H1 (cell line): ENCODE results near the gene NKAIN2. TPM values are rescaled to one million over a fixed set of nuclear protein-coding genes. Genes with fewer than 3 reads are reported as not detected.

Experiments used
- CTCF ChIA-PET: fragments of 300-600 bp; sonication (Branson Sonifier 250); formaldehyde crosslinking; loops from one replicate; lab custom pipeline; 2021; ENCODE audit not compliant: partially characterized antibody; lab: Charles Lee
- POLR2A ChIA-PET: fragments of 300-600 bp; sonication (Branson Sonifier 250); formaldehyde crosslinking; loops from one replicate; lab custom pipeline; 2021; ENCODE audit warnings: inconsistent platforms; ENCODE audit not compliant: partially characterized antibody; lab: Charles Lee
- DNase-seq, 2 experiments: peaks; one replicate each; pipeline versions ENCODE4 v3.0.0 to v3.0.0-alpha.2; 2010 to 2022; ENCODE audit warnings: low spot score in 2 of 2, low read depth in 1 of 2, mixed read lengths in 1 of 2
- FAIRE-seq: peaks from 2 replicates; lab custom pipeline; 2011; peaks lifted over from hg19 to GRCh38; lab: Jason Lieb, UNC
- H2AFZ ChIP-seq: 2 replicates; pipeline ENCODE4 v1.8.1; 2012; ENCODE audit warnings: low read length, inconsistent platforms
- H2AK5ac ChIP-seq: 2 replicates; pipeline ENCODE4 v1.6.1; 2013; ENCODE audit warnings: low read depth, low read length
- H2BK120ac ChIP-seq: replicated peaks from 2 replicates; pipeline ENCODE3; 2013; ENCODE audit warnings: low read depth, low read length, inconsistent platforms
- H2BK12ac ChIP-seq: 2 replicates; pipeline ENCODE4 v1.6.1; 2013; ENCODE audit warnings: low read depth, low read length
- H2BK15ac ChIP-seq: 2 replicates; pipeline ENCODE4 v1.6.1; 2013; ENCODE audit warnings: low read length
- H2BK20ac ChIP-seq: 2 replicates; pipeline ENCODE4 v1.6.1; 2013; ENCODE audit warnings: low read length
- H2BK5ac ChIP-seq: 2 replicates; pipeline ENCODE4 v1.6.1; 2013; ENCODE audit warnings: low read depth, low read length
- H3K14ac ChIP-seq: 2 replicates; pipeline ENCODE4 v1.6.1; 2013; ENCODE audit warnings: inconsistent platforms; ENCODE audit not compliant: insufficient read length
- H3K18ac ChIP-seq: 2 replicates; pipeline ENCODE4 v1.6.1; 2013; ENCODE audit warnings: low read length; ENCODE audit errors: extremely low read depth
- H3K23ac ChIP-seq: 2 replicates; pipeline ENCODE4 v1.6.1; 2013; ENCODE audit warnings: inconsistent platforms; ENCODE audit not compliant: insufficient read length
- H3K23me2 ChIP-seq: 2 replicates; pipeline ENCODE4 v1.6.1; 2013; ENCODE audit warnings: low read depth, low read length
- H3K27ac ChIP-seq: 2 replicates; pipeline ENCODE4 v1.6.1; 2011; ENCODE audit warnings: low read depth, low read length, inconsistent platforms
- H3K27me3 ChIP-seq, 4 experiments: replicated peaks in 1 of 4; 1 replicate in 1 of 4; 2 replicates in 3 of 4; pipeline versions ENCODE4 v1.6.1 to v1.8.1; 2011 to 2013; ENCODE audit warnings: low read length in 3 of 4, mild to moderate bottlenecking in 3 of 4, inconsistent platforms in 2 of 4, mixed read lengths in 2 of 4, moderate library complexity in 1 of 4; ENCODE audit not compliant: control insufficient read depth in 3 of 4, insufficient read depth in 3 of 4; ENCODE audit errors: extremely low read depth in 1 of 4
- H3K36me3 ChIP-seq, 4 experiments: 2 replicates each; pipeline versions ENCODE4 v1.6.1 to v1.8.1; 2011 to 2013; ENCODE audit warnings: mild to moderate bottlenecking in 4 of 4, low read length in 3 of 4, moderate library complexity in 2 of 4, control low read depth in 1 of 4, inconsistent platforms in 1 of 4; ENCODE audit not compliant: insufficient read depth in 4 of 4, control insufficient read depth in 2 of 4
- H3K4ac ChIP-seq: replicated peaks from 2 replicates; pipeline ENCODE3; 2013; ENCODE audit warnings: low read length, low read depth, mixed read lengths, inconsistent platforms; ENCODE audit not compliant: insufficient read length
- H3K4me1 ChIP-seq, 4 experiments: replicated peaks in 1 of 4; 1 replicate in 1 of 4; 2 replicates in 3 of 4; pipeline versions ENCODE4 v1.6.1 to v1.8.1; 2011 to 2013; ENCODE audit warnings: low read length in 3 of 4, inconsistent platforms in 2 of 4, mixed read lengths in 1 of 4; ENCODE audit not compliant: insufficient read depth in 4 of 4, control insufficient read depth in 3 of 4
- H3K4me2 ChIP-seq, 2 experiments: 2 replicates each; pipeline versions ENCODE4 v1.6.1 to v1.8.1; 2011 to 2013; ENCODE audit warnings: low read depth in 2 of 2, low read length in 2 of 2, control low read depth in 1 of 2, inconsistent platforms in 1 of 2, mild to moderate bottlenecking in 1 of 2; ENCODE audit not compliant: insufficient read depth in 1 of 2
- H3K4me3 ChIP-seq, 4 experiments: fragments of 200-600, 300-600 bp in 1 of 4; sonication (generic), shearing (Covaris generic), sonication (Bioruptor Twin) in 1 of 4; 2 replicates each; pipeline versions ENCODE4 v1.5.1 to v1.8.1; 2011 to 2016; ENCODE audit warnings: low read length in 4 of 4, low read depth in 3 of 4, control low read depth in 2 of 4, inconsistent platforms in 2 of 4, mild to moderate bottlenecking in 2 of 4, mixed read lengths in 1 of 4, moderate library complexity in 1 of 4; ENCODE audit not compliant: insufficient read depth in 2 of 4; ENCODE audit errors: extremely low read depth in 1 of 4
- H3K56ac ChIP-seq: replicated peaks from 2 replicates; pipeline ENCODE3; 2013; ENCODE audit warnings: low read depth, mild to moderate bottlenecking, mixed read lengths, low read length, inconsistent platforms; ENCODE audit not compliant: insufficient read length
- H3K79me1 ChIP-seq: 2 replicates; pipeline ENCODE4 v1.6.1; 2013; ENCODE audit warnings: low read depth, low read length, control low read depth
- H3K79me2 ChIP-seq, 2 experiments: 2 replicates each; pipeline versions ENCODE4 v1.6.1 to v1.8.1; 2012 to 2013; ENCODE audit warnings: low read length in 2 of 2, mild to moderate bottlenecking in 2 of 2, inconsistent platforms in 1 of 2; ENCODE audit not compliant: insufficient read depth in 2 of 2, control insufficient read depth in 1 of 2
- H3K9ac ChIP-seq, 4 experiments: replicated peaks in 1 of 4; 1 replicate in 1 of 4; 2 replicates in 3 of 4; pipeline versions ENCODE4 v1.6.1 to v1.8.1; 2011 to 2013; ENCODE audit warnings: low read depth in 3 of 4, low read length in 3 of 4, control low read depth in 2 of 4, mild to moderate bottlenecking in 2 of 4, moderate library complexity in 2 of 4, inconsistent platforms in 1 of 4; ENCODE audit errors: extremely low read depth in 1 of 4
- H3K9me3 ChIP-seq, 2 experiments: 2 replicates each; pipeline versions ENCODE4 v1.6.1 to v1.8.1; 2012 to 2013; ENCODE audit warnings: mild to moderate bottlenecking in 2 of 2, moderate library complexity in 2 of 2, control low read depth in 1 of 2, inconsistent platforms in 1 of 2, low read depth in 1 of 2, low read length in 1 of 2, mixed read lengths in 1 of 2; ENCODE audit not compliant: insufficient read depth in 2 of 2
- H4K20me1 ChIP-seq, 2 experiments: replicated peaks in 1 of 2; 2 replicates each; pipeline versions ENCODE3 to v1.8.1; 2011 to 2013; ENCODE audit warnings: inconsistent platforms in 2 of 2, low read length in 2 of 2, mild to moderate bottlenecking in 1 of 2; ENCODE audit not compliant: insufficient read depth in 2 of 2, control insufficient read depth in 1 of 2
- H4K5ac ChIP-seq: 2 replicates; pipeline ENCODE4 v1.6.1; 2013; ENCODE audit warnings: low read length, low read depth, mixed read lengths, inconsistent platforms; ENCODE audit not compliant: insufficient read length
- H4K8ac ChIP-seq: 2 replicates; pipeline ENCODE4 v1.8.0; 2013; ENCODE audit warnings: mild to moderate bottlenecking, moderate library complexity, low read length, inconsistent platforms; ENCODE audit not compliant: insufficient read depth; ENCODE audit errors: extremely low read depth
- H4K91ac ChIP-seq: replicated peaks from 2 replicates; pipeline ENCODE3; 2013; ENCODE audit warnings: low read length, mixed read lengths, inconsistent platforms; ENCODE audit not compliant: insufficient read length
- BACH1 ChIP-seq: IDR thresholded peaks from 2 replicates; pipeline ENCODE4 v1.6.1; 2012; ENCODE audit warnings: low read length, improper control_type of control experiment
- CHD1 ChIP-seq: IDR thresholded peaks from 2 replicates; pipeline ENCODE4 v1.6.1; 2012; ENCODE audit warnings: low read depth, low read length, improper control_type of control experiment
- EP300 ChIP-seq, 2 experiments: IDR thresholded peaks; 1 replicate in 1 of 2; 2 replicates in 1 of 2; pipeline ENCODE4 v1.6.1; 2011 to 2012; ENCODE audit warnings: low read depth in 2 of 2, low read length in 2 of 2, mild to moderate bottlenecking in 2 of 2, borderline replicate concordance in 1 of 2, inconsistent platforms in 1 of 2, moderate library complexity in 1 of 2
- POLR2A ChIP-seq, 2 experiments: IDR thresholded peaks; 1 replicate in 1 of 2; 2 replicates in 1 of 2; pipeline ENCODE4 v1.6.1; 2011; ENCODE audit warnings: low read depth in 2 of 2, low read length in 2 of 2, mild to moderate bottlenecking in 2 of 2; ENCODE audit errors: control extremely low read depth in 1 of 2
- RAD21 ChIP-seq, 2 experiments: IDR thresholded peaks in 1 of 2; conservative IDR thresholded peaks in 1 of 2; 2 replicates each; pipeline ENCODE4 v1.6.1; 2011; ENCODE audit warnings: low read depth in 2 of 2, low read length in 2 of 2, improper control_type of control experiment in 1 of 2, inconsistent platforms in 1 of 2, mild to moderate bottlenecking in 1 of 2, moderate library complexity in 1 of 2
- RXRA ChIP-seq: IDR thresholded peaks from 2 replicates; pipeline ENCODE4 v1.6.1; 2011; ENCODE audit warnings: low read depth, mild to moderate bottlenecking, low read length, moderate library complexity; ENCODE audit not compliant: insufficient read depth
- SIX5 ChIP-seq: IDR thresholded peaks from 2 replicates; pipeline ENCODE4 v1.6.1; 2011; ENCODE audit warnings: mild to moderate bottlenecking, low read depth, low read length
- TBP ChIP-seq: IDR thresholded peaks from 2 replicates; pipeline ENCODE4 v1.6.1; 2011; ENCODE audit warnings: low read depth, low read length, improper control_type of control experiment
- USF2 ChIP-seq: IDR thresholded peaks from 2 replicates; pipeline ENCODE4 v1.6.1; 2011; ENCODE audit warnings: low read length, improper control_type of control experiment
- WGBS, 2 experiments: shearing (Covaris generic) in 1 of 2; methylation state at CpG; one replicate each; pipeline versions ENCODE4 v1.1.6 to v1.1.7; 2013 to 2015; ENCODE audit warnings: low lambda C conversion rate in 2 of 2, mixed read lengths in 2 of 2, inconsistent platforms in 1 of 2, low coverage in 1 of 2, missing lambda C conversion rate in 1 of 2; ENCODE audit not compliant: insufficient replicate concordance in 2 of 2, insufficient coverage in 1 of 2, insufficient read length in 1 of 2; ENCODE audit errors: extremely low coverage in 1 of 2, missing lambda C conversion rate in 1 of 2; 5-methylcytosine and 5-hydroxymethylcytosine counted together
- polyA plus RNA-seq, 7 experiments: library from polyadenylated mRNA; depleted of rRNA in 3 of 7; stranded (reverse) in 5 of 7; unstranded in 2 of 7; fragments of >200 nt in 5 of 7; fragments of 200-250 nt in 2 of 7; gene quantifications; 1 replicate in 5 of 7; 2 replicates in 1 of 7; 4 replicates in 1 of 7; pipeline versions ENCODE4 v1.2.1 to v1.2.3, GENCODE V29; 2011 to 2013; ENCODE audit warnings: missing spikeins in 2 of 7, mixed read lengths in 2 of 7
- total RNA-seq: library from RNA; stranded (reverse); fragmentation: NEBNext Ultra II Directional; extraction: Animal tissue kit (Norgen Biotek cat#: 25700); gene quantifications from 2 replicates; pipeline ENCODE4 v1.2.1, GENCODE V29; 2021

The NKAIN2 gene
- total and polyA plus RNA-seq, 2 of the 8 experiments (the other 6 are each of a cell fraction or from before 2014, with no cell fraction given) = 0.20 to 0.34 TPM

GRCh38 chr6:124684621-124685020, 881.0 kb downstream of the NKAIN2 start:
- Histone ChIP-seq H2BK12ac (no peak overlapping the region), H3K4ac (no peak overlapping the region), H3K23ac (no peak overlapping the region), H3K14ac (no peak overlapping the region), H3K56ac (no peak overlapping the region), H2AFZ (no peak overlapping the region), H3K27me3 (no peaks in the 10 kb centered on the region; a peak in 1 of 7 replicates), H2BK15ac (no peak overlapping the region), H4K20me1 (no peaks in the 10 kb centered on the region), H3K9me3 (no peaks in the 10 kb centered on the region; a peak in 1 of 4 replicates), H3K4me2 (no peak overlapping the region), H4K5ac (no peak overlapping the region), H3K79me2 (no peaks in the 10 kb centered on the region), H3K23me2 (no peaks in the 10 kb centered on the region), H3K4me1 (peaks cover 0 to 7% (median 0%) of the 10 kb centered on the region in 4 experiments; a peak in 1 of 7 replicates), H3K27ac (no peak overlapping the region), H4K91ac (no peak overlapping the region), H4K8ac (no peak overlapping the region), H3K9ac (no peak overlapping the region), H2BK120ac (no peak overlapping the region), H2BK20ac (no peak overlapping the region), H2BK5ac (no peak overlapping the region), H3K4me3 (no peak overlapping the region), H2AK5ac (no peak overlapping the region), H3K79me1 (no peaks in the 10 kb centered on the region), H3K36me3 (no peaks in the 10 kb centered on the region), H3K18ac (no peak overlapping the region)
- FAIRE-seq (no peak), DNase-seq (no peak)
- WGBS, 2 experiments = 84% methylated on average over 2 of the region's 2 CpGs; no CpG with 5 or more reads in 1 of the 2 experiments
- ChIA-PET POLR2A (no interaction called here), CTCF (interaction anchor here (0.5 kb wide), 1 partner anchor 279 kb away, joined by 3 read pairs; no protein-coding TSS in a partner anchor)
- TF ChIP-seq EP300 (IDR thresholded peaks at IDR 0.05; ENCODE audit: borderline replicate concordance in 1 of 2, low read depth in 2 of 2, low read length in 2 of 2) (no peak), USF2 (no peak), RXRA (no peak), TBP (no peak), RAD21 (IDR thresholded peaks at IDR 0.05 in 1 of 2, conservative IDR thresholded peaks at IDR 0.05 in 1 of 2; ENCODE audit: low read depth in 2 of 2, low read length in 2 of 2) (no peak), BACH1 (no peak), SIX5 (no peak), CHD1 (no peak), POLR2A (IDR thresholded peaks at IDR 0.05; ENCODE audit: control extremely low read depth in 1 of 2, low read depth in 2 of 2, low read length in 2 of 2) (no peak)
